Measurements from ENCODE around the gene HHIPL1.

HHIPL1 gene

GRCh38 chr14:99726538-99727095 is 81.7 kb downstream of the HHIPL1 start:
- no peaks in the 10 kb centered on the region for H3K36me3 Mint-ChIP-seq (ENCODE audit: low read depth)
- no peaks in the 10 kb centered on the region for H3K9me3 Mint-ChIP-seq
- intact Hi-C loops (cut with micrococcal nuclease): no loop called here
- no peak overlapping the region for H3K4me3 Mint-ChIP-seq
- peaks cover 37% of the 10 kb centered on the region for H3K27me3 Mint-ChIP-seq
- H3K4me1 Mint-ChIP-seq (ENCODE audit: low read depth): no peaks in the 10 kb centered on the region
- no peak overlapping the region for H3K27ac Mint-ChIP-seq

DNA sequence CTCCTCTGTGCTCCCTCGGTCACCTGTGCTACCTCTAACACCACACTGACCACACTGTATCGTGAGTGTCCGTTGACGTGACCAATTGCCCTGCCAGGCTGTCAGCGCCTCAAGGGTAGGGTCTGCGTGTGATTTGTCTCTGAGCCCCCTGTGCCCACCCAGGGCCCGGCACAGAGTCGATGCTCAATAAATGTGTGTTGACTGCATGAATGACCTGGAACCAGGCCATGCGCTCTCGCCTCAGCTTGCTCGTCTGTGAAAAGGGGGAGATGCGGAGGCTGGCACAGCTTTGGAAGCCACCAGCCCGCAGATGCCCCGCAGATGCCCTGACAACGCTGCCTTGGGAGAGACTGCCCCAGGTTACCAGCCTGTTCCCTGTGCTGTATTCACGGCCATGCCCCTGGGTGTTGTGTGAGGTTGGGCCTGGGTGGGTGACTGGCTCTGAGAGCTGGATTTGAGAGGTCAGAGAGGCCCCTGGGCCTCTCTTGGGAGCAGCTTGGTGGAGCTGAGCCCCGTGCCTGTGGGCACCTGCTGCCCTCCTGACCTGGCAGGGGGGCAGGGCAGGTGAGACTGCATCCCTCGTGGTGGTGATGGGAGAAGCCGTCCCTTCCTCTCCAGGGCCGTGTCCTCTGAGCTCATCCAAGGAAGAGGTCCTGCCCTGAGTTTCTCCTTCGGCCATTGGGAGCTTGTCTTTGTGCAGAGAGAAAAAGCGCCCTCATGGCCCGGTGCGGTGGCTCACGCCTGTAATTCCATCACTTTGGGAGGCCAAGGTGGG is 82.4 kb downstream of the HHIPL1 start:
- Mint-ChIP-seq H3K4me3 (no peak overlapping the region), H3K4me1 (ENCODE audit: low read depth) (no peaks in the 10 kb centered on the region), H3K9me3 (no peaks in the 10 kb centered on the region), H3K27me3 (peaks cover 39% of the 10 kb centered on the region), H3K27ac (no peak overlapping the region), H3K36me3 (ENCODE audit: low read depth) (no peaks in the 10 kb centered on the region)
- intact Hi-C loops (cut with micrococcal nuclease): no loop called here

GRCh38 chr14:99728231-99728920 is 83.4 kb downstream of the HHIPL1 start:
- intact Hi-C loops (cut with micrococcal nuclease): no loop called here
- no peaks in the 10 kb centered on the region for H3K4me1 Mint-ChIP-seq (ENCODE audit: low read depth)
- peaks cover 41% of the 10 kb centered on the region for H3K27me3 Mint-ChIP-seq
- no peak overlapping the region for H3K4me3 Mint-ChIP-seq
- no peak overlapping the region for H3K27ac Mint-ChIP-seq
- no peaks in the 10 kb centered on the region for H3K9me3 Mint-ChIP-seq
- H3K36me3 Mint-ChIP-seq (ENCODE audit: low read depth): no peaks in the 10 kb centered on the region

DNA sequence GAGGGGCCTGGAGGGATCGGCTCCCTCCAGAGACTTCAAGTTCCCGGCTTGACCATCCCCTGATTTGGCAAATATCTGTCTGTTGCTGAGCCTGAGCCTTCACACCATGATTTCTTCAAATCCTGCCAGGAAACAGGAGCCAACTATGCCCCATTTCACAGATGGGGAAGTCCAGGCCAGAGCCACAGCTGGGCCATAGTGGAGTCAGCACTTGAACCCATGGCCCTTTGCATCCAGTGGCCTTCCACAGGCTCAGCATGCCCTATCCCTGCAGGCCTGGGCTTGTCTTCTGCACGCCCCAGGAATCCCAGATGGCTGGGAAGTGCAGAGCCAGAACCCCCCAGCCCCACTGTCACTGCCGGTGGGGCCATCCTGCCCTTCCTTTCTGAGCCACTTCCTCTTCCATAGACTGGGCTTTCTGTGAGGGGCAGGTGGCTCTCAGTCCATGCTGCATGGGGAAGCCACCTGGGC is 84.1 kb downstream of the HHIPL1 start:
- intact Hi-C loops (cut with micrococcal nuclease): no loop called here
- Mint-ChIP-seq H3K4me3 (no peak overlapping the region), H3K9me3 (no peaks in the 10 kb centered on the region), H3K4me1 (ENCODE audit: low read depth) (peaks cover 5% of the 10 kb centered on the region), H3K27ac (no peak overlapping the region), H3K36me3 (ENCODE audit: low read depth) (no peaks in the 10 kb centered on the region), H3K27me3 (peaks cover 43% of the 10 kb centered on the region)
